NCI-H345 treated with DMSO at 0.1 percent for 48 hours (cell line): ENCODE measurements around the gene LEF1.
A peak's percentile ranks its signal among the peaks of the same experiment; 100 is the strongest.
"Not testable (repeated sequence)": the region's sequence is repeated elsewhere in the genome, so short reads cannot be mapped to it uniquely, and the experiment has no call there.

ENCODE experiments used
- DNase-seq: peaks from one replicate; lab custom pipeline; 2025; ENCODE audit not compliant: unreplicated experiment; lab: John Stamatoyannopoulos, UW

The LEF1 gene

GRCh38 chr4:108037884-108038283 lies 130.8 kb downstream of the LEF1 start:
- no peak for DNase-seq

DNA sequence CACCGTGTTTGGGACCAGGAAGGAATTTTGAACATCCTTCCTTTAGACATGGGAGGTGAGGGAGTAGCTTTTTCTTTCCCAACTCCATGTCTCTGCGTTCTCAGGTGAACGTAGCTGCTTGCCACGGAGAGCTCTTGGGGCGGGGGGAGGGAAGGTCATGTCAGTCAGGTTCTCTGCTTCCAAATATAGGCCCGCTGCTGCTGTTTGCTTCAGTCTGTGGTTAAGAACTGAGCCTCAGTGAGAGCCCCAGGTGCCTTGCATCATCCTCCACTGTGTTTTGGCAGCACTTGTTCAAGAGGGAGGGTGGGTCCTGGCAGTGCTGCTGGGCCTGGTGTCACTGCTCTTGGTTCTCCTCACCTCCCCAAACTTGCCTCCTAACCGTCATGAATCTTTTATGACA lies 132.5 kb downstream of the LEF1 start:
- no peak for DNase-seq

GRCh38 chr4:108035691-108036090 lies 133.0 kb downstream of the LEF1 start:
- no peak for DNase-seq

GRCh38 chr4:108034565-108034964 lies 134.2 kb downstream of the LEF1 start:
- no peak for DNase-seq

GRCh38 chr4:108033348-108033747 lies 135.4 kb downstream of the LEF1 start:
- no peak for DNase-seq

- no peak for DNase-seq
These were observed 137.2 kb downstream of the LEF1 start for GRCh38 chr4:108031427-108032083.

- DNase-seq, result peak; percentile 5
These were observed 138.4 kb downstream of the LEF1 start for GRCh38 chr4:108030332-108030731.

DNA sequence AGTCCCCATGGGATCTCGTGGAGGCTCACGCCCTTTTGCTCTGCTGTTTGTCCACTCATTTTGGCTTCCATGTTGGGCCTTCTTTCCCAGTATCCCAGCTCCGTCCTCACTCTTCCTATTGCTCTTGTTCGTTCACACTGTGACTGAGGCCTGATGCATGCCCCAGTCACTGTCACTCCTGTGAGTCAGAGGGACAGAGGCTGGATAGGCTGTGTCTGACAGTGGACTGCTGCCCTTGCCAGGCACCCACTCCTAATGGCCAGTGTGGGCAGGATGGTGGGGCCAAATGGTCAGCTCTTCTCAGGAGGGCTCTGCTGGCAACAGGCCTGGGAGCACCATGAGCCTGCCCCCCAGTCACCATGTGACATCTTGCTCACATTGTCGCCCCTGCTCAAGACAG lies 139.0 kb downstream of the LEF1 start:
- no peak for DNase-seq

DNA sequence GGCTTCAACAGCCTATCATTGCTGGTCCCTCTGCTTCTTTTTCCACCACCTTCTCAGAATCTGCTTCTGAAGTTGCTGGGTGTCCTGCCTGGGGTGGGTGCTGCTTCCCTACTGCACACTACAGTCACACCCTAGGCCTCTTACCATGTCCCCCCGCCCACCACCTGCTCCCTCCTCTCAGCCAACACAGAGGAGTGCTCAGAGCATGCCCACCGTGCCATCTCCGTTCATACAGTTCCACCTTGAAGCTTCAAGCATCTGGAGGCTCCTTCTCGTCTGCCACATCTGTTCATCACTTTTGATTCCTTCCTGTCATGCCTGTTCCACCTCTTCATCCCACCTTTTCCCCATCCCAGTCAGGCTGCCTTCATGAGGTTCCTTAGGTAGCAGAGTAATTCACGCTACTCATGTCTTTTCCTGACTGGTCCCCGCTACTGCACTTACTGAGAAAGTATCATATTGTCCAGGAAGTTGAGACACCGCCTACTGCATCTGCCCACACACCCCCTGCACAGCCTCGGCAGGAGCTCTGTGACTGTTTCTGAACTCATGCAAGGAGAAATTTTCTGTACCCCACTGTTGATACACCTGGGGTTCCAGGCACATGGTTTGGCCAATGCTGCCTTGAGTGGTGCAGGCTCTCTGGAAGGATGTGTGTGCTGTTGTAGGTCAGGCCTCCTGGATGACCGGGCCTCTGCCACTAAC lies 139.6 kb downstream of the LEF1 start:
- no peak for DNase-seq

GRCh38 chr4:108024878-108025165 lies 143.9 kb downstream of the LEF1 start:
- DNase-seq, result no peak

- DNase-seq, result no peak
These were observed 144.5 kb downstream of the LEF1 start for GRCh38 chr4:108024085-108024877.

DNA sequence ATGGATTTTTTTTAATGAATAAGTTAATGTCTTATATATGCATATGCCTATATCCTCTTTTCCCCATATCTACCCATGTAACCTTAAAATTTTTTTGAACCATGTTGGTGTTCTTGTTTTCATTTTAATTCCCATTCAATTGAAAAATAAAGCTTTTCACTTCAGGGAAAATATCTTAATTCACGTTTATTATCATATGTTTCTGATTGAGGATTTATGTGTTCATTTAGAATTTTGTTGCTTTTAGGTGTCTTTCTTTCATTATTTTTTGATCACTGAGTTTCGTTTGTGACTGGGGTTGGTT lies 149.9 kb downstream of the LEF1 start:
- DNase-seq, result no peak

- DNase-seq, result peak; percentile 7
These were observed 150.5 kb downstream of the LEF1 start for GRCh38 chr4:108018040-108018883.

DNA sequence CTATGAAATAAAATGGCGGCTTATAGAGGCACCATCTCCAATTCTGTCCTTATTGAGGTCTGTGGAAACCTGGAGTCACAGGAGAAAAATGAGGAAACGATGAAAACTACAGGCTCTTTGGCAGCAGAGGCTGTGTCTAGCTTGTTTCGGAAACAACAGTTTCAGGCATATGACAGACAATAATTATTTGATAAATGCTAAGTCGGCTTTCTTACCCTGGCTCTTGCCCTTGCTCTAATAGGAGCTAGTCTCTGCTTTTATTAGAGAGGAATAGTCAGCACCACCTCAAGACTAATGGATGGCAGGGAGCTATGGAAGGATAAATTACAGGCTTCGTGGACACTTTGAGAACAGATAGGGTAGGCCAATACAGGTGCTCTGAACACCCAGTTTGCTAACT lies 154.8 kb downstream of the LEF1 start:
- no peak for DNase-seq

DNA sequence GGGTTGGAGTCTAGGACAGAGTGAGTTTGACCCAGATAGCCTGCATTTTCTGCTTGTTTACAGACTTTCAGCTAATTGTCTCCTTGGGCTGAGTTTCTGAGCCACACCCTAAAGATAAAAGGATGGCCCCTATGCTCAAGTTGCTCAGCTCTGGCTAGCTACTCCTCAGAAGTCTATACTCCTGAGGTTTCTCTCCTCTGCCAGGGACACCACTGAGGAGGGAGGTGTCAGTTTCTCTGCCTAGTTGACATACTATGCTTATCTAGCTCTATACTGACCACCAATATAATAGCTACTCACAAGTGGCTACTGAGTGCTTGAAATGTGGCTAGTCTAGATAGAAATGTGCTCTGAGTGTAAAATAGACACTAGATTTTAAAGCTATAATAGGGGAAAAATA lies 155.4 kb downstream of the LEF1 start:
- no peak for DNase-seq

DNA sequence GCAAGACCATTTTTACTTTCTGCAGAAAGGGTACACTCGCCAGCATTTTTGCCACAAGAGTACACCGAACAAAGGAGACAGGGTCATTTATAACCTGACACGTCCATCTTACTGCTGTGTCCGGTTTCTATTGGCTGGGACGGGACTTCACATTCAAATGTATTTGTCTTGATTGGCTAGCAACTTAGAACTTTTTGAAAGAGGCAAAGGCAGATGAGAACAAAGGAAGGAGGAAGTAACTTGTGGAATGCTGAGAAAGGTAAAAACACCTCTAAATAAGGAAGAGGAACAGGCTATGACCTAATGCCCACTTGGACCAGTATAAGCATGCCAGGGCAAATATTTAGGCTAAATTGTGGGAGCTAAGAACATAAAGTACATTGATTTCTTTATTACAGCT lies 156.3 kb downstream of the LEF1 start:
- DNase-seq, result not testable (repeated sequence)

DNA sequence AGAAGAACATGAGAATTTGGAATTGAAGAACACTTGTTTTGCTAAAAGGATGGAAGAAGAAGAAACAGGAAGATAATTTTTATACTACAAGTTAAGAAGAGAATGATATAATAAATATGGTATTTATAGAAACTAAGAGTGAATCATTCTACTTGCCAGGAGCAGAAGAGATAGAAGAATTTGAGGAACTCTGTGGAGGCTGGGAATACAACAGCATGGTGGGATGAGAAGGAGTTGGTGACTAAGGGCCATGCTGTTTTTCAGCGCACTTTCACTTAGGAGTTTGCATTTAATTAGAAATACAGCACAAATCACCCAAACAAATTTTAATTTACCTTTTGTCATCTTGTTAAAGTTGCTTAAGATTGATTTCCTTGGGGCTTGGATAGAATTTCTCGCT lies 158.6 kb downstream of the LEF1 start:
- DNase-seq, result no peak

GRCh38 chr4:108008721-108009120 lies 160.0 kb downstream of the LEF1 start:
- no peak for DNase-seq

DNA sequence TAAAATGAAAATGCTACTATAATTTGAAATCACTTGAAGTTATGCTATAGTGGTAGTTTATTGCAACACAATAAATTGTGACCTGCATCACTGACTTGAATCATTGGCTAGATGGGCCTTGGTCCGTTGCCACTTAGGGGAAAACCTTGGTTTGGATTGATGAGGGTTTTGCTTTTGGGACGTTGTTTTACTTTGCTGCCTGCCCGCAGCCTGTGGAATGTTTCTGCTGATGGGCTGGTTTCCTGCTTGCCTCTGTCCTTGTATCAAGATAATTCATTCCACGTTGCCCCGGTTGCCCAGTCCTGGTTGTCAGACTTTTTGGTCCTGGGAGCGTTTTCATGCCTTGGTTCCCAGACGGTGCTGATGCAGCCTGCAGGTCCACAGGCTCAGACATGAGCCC lies 160.7 kb downstream of the LEF1 start:
- DNase-seq, result no peak

- no peak for DNase-seq
These were observed 162.4 kb downstream of the LEF1 start for GRCh38 chr4:108006361-108006760.

DNA sequence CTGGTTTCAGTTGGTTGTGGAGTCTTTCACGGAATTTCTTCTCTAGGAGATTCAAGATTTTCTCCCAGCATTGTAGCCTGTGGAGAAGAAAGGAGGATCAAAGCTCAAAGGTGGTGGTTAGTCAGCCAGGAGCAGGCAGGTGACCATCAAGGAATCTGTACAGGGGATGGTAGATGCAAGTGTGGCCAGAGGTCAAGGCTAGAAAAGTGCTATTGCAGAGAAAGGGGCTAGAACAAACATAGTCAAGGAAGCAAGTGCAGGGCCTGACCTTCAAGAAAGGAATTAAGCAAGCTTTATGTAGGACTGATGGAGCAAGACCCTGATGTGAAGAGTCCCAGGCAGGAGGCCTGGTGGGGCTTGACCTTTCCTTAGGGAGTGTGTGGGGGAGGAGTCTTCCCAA lies 162.9 kb downstream of the LEF1 start:
- no peak for DNase-seq

GRCh38 chr4:108004646-108005045 lies 164.1 kb downstream of the LEF1 start:
- DNase-seq, result no peak
